Ecto neural progenitor cell (in vitro differentiated cells): ENCODE results near the gene C1orf174.

Source experiments
- DNase-seq: peaks from one replicate; pipeline ENCODE4 v3.0.0-alpha.2; 2018; ENCODE audit warnings: low spot score

The C1orf174 gene

DNA sequence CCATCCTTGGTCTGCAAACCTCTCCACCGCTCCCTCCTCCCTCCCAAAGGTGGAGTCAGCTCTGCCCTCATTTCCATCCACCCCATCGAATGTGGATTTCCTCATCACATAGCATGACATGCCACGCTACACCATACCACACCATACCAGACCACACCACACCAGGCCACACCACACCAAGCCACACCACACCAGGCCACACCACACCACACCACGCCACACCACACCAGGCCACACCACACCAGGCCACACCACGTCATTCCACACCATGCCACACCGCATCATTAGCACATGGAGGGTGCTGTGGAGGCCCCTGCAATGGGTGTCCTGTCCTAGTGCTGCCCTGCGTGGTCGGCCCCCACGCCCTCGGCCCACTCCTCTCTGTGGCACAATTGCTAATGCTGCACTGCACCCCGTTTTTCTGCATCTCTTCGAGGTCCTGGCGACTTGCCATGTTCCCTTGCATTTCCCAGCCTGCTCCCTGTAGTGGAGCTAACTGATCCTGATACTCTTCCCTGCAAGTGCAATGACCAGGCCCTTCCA, 31.5 kb downstream of the C1orf174 start:
- no peak for DNase-seq

GRCh38 chr1:3865606-3866160, 34.4 kb downstream of the C1orf174 start:
- DNase-seq = no peak

- DNase-seq = no peak
Measured at GRCh38 chr1:3864884-3865283, 35.2 kb downstream of the C1orf174 start.

GRCh38 chr1:3863231-3863935, 36.7 kb downstream of the C1orf174 start:
- no peak for DNase-seq

DNA sequence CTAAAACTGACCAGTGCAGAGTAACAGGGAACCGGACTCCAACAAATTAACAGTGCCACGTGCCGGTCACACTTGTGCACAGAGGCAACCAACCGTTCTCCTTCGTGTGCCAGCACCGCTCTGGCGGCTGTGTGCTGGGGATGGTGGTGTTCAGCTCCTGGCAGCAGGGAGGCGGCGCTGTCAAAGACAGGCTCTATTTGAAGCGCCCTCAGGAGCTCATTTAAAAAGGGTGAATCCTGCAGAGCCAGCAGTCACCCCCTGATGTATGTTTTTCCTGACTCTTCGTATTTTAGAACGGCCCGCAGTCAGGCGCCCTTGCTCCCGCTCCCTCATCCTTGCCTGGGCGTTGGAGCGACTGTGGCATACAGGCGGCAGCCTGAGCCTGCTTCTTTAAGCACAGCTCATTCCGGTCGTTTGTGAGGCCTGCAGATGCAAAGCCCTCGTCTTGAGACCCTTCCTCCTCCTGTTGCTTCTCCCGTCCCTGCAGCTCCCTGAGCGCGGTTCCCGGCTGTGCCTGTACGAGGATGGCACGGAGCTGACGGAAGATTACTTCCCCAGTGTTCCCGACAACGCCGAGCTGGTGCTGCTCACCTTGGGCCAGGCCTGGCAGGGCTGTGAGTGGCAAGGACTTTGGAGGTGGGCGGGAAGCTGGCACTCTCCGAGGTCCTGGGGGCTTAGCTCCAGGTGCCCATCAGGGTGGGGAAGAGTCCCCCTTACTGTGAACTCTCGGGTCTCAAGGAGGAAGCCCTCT, 41.7 kb downstream of the C1orf174 start:
- DNase-seq = peak; percentile 56

- DNase-seq = no peak
Measured at GRCh38 chr1:3857791-3858129, 42.3 kb downstream of the C1orf174 start.

GRCh38 chr1:3856923-3857790, 42.9 kb downstream of the C1orf174 start, which contains the start of the genes CEP104 and DFFB:
TSS of gene CEP104 (minus strand) at chr1:3857211. CDS start at chr1:3852407, 4,804 bp downstream.
TSS of gene DFFB (plus strand) at chr1:3857476. CDS start at chr1:3857604, 128 bp downstream.
- peak; percentile 95 for DNase-seq

DNA sequence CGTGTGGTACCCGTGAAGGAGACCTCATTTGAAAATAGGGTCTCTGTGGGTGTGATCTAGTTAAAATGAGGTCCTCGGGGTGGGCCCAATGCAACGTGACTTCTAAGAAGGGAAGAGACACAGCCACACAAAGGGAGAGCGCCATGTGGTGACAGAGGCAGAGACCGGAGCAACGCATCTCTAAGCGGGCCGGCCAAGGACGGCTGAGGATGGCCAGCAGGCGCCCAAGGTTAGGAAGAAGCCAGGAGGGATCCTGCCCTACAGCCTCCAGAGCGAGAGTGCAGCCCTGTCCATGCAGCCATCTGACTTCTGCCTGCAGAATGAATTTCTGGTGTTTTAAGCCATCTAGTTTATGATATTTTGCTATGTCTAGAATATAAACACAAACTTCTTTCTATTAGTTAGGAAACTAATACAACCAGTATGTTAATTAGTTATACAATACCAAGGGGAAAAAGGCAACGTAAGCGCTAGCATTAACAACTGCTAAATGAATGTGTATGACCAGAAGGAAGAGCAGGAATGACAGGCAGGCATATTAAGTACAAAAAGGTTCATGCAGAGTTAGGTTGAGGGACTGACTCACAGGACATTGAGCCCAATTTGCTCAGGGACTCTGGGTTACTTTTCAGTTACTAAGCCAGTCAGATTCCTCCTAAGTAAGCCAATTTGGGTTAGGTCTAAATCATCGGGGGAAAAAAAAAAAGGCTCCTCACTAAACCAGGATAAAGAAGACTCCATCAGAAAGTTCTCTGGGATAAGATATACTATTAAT, 47.2 kb downstream of the C1orf174 start:
- DNase-seq = no peak

DNA sequence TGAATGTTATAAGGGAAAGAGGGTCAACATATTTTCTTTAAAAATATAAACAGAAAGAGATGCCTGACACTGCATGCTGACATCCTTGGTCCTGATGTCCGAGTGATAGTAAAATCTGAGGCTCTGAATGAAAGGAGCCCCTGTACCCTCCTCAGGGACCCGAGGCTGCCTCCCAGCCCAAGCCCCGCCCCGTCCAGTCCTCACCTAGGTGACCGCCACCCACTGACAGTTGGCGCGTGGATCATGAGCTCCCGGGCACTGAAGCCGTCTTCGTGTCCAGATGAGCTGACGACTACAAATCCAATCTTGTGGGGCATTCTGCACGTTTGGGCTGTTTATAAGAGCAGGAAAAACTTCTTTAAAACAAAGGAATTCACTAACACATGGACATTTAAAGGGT, 48.0 kb downstream of the C1orf174 start:
- DNase-seq = no peak

GRCh38 chr1:3851292-3851691, 48.8 kb downstream of the C1orf174 start:
- DNase-seq = no peak

- no peak for DNase-seq
Measured at GRCh38 chr1:3850857-3851256, 49.2 kb downstream of the C1orf174 start.

GRCh38 chr1:3847081-3847480, 53.0 kb downstream of the C1orf174 start:
- DNase-seq = no peak

- no peak for DNase-seq
Measured at GRCh38 chr1:3846541-3846940, 53.5 kb downstream of the C1orf174 start.

GRCh38 chr1:3842912-3843311, 57.2 kb downstream of the C1orf174 start:
- DNase-seq = no peak

GRCh38 chr1:3841491-3841890, 58.6 kb downstream of the C1orf174 start:
- DNase-seq = no peak
